NCI-H446 treated with DMSO at 0.1 percent for 48 hours (cell line): ENCODE results near the gene PLEKHF1.
"Not testable (repeated sequence)": the region's sequence is repeated elsewhere in the genome, so short reads cannot be mapped to it uniquely, and the experiment has no call there.

ENCODE experiments used
- DNase-seq: peaks from one replicate; lab custom pipeline; 2025; lab: John Stamatoyannopoulos, UW

Gene PLEKHF1

DNA sequence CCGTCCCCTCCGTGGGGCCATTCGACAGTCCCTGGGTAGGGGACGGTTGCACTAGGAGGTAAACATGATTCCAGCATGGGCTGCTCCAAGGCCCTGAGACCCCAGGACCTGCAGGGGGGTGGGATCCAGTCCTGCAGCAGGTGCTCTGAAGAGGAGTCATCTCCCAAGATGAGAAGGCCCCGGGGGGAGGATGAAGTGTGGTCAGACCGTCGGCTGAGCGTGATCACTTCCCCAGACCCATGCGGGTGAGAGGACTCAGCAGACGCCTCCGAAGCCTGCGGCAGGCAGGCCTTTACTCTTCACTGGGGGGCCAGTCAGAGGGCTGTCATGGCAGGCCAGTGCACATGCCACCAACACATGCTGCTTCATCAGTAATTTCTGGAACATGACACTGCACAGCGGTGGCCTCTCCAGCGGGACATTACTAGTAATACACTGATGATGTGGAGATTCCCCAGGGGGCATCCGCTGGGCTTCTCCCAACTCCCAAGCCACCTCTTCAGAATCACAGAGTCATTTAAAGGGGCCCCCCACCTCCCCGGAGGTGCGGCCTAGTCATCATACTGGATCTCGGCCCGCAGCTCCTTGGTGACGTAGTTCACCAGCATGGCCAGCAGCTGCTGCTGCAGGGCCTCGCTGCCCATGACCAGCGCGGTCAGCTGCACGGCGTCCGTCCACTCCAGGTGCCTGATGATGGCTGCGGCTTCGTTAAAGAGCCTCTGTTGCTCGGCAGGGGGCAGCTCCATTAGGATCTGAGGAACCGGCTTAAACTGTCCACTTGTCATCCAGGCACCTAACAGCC, 37.1 kb downstream of the PLEKHF1 start:
- DNase-seq = no peak

DNA sequence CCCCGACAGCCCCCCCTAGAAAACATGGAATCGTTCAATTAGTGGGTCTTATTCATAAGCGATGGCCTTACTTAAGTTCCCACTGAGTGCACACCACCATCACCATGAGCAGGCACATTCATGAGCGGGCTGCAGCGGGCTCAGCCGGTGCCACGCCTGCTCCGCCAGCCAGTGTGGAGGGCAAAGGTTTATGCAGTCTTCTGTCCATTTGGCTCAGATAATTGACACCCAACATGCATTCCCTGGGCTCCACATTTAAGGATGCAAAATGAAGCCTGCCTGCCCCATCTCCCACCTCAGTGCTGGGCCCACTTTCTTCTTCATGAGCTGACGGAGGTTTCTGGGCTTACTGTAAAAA, 37.7 kb downstream of the PLEKHF1 start:
- no peak for DNase-seq

DNA sequence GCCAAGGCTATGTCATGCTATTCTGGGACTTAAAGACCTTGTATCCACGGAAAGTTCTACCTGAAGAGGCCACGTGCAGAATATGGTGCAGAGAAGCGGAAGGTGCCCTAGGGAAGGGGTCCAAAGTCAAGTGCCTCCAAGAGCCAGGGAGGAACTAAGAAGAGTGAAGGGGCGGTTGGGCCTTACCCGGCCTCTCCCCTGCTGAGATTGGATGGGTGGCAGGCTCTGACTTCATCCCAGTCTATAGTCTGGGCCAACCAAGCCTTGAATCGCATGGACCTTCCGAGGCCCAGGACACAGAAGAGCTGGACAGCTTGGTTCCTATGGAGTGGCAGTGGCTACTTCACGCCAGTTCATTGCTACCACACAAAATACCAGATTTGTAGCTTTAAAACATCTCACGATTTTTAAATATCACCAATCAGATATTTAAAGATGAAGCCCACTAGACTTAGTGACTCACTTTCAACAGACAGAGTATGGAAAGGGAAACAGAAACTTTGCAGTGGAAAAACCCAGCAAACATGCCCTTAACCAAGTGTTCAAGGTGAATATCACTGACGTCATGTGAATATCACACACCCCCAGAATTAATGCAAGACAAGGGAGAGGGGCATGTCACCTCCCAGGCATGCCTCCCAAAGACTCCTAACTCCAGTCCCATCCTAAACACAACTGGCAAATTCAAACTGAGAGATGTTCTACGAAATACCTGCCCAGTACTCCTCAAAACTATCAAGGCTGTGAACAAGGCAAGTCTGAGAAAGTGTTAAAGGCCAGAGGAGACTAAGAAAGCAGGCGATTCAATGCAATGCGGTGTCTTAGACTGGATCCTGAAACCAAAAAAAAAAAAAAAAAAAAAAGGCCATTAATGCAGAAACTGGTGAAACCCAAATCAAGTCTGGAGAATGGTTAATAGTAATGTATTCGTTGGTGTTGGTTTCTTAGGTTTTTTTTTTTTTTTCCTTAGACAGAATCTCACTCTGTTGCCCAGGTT, 39.6 kb downstream of the PLEKHF1 start:
- no peak for DNase-seq

DNA sequence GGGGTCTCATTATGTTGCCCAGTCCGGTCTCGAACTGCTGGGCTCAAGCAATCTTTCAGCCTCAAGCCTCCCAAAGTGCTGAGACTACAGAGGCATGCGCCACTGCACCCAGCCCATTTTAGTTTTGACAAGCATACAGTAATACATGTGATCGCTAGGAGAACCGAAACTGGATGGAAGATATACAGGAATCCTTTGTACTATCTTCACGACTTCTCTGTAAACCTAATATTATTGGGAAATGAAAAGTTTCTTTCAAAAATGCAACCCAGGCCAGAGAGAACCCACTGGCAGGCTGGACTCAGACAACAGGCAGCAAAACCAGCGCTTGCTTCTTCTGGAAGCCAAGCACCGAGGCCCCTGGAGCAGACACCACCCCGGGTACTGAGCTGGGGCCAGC, 40.4 kb downstream of the PLEKHF1 start:
- DNase-seq = no peak

DNA sequence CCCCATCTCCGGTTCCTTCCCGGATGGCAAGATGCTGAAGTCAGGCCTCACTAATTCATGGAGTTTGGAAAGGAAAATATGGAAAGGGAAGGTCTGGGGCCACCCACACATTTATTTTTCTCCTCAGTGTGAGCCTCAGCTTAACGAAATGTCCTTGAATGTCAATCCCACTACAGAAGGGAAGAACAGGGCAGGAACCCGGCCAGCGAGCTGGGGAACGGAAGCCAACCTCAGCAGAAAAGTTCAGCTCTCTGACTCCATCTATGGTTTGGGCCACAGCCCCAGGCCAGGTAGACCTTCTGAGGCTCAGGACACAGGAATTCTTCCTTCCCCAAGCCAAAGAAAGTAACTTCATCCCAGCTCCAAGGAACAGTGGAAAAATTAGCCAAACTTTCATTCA, 41.4 kb downstream of the PLEKHF1 start:
- no peak for DNase-seq

DNA sequence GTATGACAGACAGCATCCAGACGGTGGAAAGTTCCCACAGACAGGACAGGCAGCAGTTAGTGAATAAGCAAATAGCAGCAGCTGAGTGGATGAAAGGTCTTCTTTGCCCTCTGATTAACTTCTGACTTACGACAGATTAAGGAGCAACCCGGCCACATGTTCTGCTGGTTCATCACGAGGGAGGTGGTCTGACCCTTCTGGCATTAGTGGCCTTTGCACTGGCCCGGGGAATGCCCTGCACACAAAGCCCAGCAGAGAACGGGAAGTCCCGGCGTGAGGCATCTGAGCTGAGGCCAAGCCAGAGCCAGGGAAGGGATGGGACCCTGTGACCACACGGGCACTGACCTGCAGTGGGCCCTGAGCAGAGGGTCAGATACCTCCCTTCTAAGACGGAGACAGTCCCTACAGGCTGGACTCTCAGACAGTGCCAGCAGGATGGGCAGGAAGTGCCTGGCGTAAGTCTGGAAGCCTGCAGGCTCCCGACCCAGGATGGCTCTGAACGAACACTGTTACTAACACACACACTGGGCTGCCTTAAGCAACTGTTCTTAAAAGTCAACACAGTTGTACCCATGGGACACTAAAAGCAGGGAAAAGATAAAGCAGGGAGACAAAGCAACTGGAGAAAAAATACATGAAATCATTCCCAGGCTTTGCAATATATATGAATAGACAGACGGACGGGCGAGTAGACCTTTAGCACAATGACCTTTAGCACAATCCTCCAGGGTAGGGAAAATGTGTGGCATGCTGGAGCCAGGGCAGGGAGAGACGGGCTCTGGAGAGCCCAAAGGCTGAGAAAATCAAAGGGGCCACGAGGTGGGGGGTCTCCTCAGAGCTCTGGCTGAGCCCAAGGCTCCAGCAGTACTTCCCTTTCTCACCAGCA, 43.5 kb downstream of the PLEKHF1 start:
- DNase-seq = no peak

DNA sequence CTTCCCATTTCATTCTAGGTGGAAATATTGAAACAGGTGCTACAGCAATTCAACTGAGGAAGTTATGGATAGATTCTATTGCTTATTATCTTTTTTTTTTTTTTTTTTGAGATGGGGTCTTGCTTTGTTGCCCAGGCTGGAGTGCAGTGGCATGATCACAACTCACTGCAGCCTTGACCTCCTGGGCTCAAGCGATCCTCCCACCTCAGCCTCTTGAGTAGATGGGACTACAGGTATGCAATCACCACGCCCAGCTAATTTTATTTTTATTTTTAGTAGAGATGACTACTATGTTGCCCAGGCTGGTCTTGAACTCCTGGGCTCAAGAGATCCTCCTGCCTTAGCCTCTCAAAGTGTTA, 44.2 kb downstream of the PLEKHF1 start:
- not testable (repeated sequence) for DNase-seq

DNA sequence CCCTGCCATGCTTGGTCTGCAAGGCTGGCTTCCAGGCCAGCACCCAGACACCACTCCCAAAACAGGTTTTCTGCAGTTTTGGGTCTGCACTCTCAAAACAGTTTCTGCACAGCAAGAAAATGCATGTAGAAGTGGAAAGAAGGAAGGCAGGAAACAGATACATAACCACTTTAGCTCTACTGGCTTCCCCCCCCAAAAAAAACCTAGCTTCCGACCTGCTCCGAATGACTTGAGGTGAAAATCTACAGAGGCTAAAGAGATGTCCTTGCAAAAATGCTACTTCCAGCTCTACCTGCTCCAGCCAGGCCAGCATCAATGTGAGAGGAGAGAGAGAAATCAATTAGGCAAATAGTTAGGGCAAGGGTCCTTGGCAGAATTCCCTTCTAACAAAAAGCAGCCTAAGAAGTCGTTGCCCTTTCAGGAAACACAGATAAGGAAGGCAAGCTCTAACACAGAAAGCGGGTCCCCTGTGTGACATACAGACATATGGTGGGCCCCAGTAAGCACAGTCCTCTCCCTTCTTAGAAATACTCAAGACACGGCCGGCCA, 46.4 kb downstream of the PLEKHF1 start:
- DNase-seq = no peak

DNA sequence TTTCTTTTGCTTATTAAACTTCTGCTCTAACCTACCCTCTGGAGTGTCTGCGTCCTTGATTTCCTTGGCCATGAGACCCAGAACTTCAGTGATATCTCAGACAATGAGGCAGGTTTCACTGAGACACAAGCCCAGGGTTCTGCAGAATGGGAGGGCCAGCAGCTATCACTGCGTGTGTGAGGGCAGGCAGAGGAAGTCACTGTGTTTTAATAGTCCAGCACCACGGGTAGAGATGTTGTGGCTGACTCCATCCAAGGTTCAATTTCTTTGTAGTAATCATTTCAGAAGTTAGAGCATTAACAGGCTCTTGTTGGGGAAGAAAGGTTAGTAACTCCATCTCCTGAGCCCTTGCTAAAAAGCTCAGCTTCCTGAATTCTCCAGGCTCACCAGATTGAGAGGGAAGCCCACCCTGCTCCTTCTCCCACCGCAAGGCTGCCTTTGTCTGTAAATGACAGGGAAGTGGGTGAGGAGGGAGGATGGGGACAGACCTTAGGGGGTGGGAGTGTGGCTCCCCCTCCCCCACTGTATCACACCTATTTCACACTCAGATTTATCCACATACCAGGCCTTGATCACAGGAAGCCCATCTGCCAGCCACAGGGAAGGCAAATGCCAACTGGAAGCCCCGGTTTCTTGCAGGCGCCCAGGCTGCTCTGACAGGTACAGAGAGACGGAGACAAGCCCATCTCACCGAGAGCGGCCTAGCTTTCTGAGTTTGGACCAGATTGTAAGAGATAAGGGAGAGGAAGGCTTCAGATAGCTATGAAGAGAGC, 47.7 kb downstream of the PLEKHF1 start:
- no peak for DNase-seq

DNA sequence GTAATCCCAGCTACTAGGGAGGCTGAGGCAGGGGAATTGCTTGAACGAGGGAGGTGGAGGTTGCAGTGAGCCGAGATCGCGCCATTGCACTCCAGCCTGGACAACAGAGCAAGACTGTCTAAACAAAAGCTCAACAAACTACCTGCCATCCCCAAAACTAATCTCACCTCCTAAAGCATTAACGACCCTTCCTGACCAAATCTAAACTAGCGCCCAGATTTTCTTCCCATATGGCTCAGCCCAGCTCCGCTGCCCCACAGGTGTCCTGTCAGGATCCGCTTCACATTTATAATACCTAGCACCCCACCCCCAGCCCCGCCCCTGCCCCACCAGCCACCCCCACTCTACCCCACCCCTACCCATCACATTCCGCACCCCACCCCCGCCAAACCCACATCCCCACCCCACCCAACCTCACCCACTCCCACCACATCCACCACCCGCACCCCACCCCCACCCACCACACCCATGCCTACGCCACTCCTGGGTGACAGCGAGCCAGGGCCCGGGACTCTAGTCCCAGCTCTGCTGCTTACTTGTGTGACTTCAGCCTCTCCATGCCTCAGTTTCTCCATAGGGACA, 49.2 kb downstream of the PLEKHF1 start:
- DNase-seq = no peak

DNA sequence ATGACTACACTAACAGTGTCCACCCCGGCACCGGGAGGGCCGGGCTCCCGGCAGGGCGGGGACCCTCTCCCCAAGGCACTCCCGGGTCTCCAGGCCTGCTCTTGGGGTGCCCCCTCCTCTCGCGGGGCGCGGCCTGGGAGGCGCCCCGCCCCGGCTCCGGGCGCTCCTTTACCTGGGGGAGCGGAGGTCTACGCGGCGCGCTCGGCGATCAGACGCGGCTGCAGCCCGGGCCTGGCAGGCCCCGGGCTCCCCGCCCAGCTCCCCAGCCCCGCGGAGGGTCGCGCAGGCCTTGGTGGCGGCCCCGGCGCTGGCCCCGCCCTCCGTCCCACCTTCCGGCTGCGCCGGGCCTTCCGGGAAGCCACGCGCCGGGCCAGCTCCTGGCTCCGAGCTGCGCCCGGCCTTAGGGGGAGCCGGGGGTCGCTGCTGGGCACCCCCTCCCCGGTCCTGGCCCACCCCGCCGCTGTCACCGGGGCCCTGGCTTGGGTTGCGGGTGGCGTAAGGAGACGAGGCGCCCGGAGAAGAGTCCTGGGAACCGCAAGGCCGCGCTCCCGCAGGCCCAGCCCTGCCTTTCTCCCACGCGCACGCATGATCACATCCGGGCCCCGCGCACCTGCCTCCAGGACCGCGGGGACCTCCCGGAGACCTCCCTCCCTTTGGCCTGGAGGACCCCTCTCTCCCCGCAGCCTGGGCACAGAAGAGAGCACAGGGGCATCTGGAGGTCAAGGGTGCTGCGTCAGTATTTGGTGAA, 49.9 kb downstream of the PLEKHF1 start, which contains the start of gene C19orf12:
C19orf12 (minus strand) TSS at position 309 of the 748 bp plus-strand sequence. CDS start 6,848 bp downstream, outside the sequence.
- no peak for DNase-seq

DNA sequence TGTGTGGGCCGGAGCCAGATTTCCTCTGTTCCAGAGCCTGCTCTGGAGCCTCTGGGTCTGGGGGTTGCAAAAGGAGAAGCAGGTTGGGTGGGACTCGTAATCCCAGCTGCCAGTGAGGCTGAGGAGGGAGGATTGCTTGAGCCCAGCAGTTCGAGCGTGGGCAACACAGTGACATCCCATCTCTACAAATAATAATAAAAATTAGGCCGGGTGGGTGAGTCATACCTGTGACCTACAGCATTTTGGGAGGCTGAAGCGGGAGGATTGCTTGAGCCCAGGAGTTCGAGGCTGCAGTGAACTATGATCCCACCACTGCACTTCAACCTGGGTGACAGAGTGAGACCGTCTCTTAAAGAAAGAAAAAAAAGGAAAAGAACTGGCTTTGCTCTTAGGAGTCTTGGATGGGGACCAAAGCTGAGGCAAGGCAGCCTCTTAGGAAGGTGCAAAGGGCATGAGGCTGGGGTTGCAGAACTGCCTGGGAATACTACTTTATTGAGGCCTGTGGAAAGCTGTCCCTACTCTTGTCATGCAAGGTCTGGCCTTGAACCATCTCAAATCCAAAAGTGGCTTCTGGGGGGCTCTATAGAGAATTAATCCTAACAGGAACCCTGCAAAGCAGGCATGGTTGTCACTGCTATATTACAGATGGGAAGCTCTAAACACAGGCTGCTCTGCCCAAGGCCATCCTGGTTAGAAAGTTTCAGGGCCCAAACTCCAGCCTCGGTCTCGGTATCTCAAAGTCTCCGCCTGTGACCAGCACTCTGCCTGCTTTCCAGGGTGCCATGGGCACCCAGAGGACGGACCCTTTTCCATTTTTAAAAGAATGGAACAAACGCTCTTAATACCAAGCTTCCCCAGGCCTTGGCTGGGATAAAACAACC, 50.7 kb downstream of the PLEKHF1 start:
- no peak for DNase-seq

DNA sequence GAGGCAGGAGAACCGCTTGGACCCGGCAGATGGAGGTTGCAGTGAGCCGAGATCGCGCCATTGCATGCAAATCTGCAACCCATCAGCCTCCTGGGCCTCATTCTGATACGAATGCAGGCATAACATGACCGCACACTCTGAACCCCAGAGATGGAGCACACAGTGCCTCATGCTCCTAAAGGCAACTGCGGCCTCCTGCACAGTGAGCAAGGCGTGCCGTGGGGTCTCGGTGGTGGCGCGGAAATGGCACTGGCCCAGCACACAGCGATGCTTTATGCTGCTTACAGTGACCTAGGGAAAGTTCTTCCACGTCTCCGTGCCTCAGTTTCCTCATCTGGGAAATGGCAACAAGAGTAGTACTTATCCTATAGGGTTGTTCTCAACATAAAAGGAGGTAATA, 51.8 kb downstream of the PLEKHF1 start:
- DNase-seq = no peak

DNA sequence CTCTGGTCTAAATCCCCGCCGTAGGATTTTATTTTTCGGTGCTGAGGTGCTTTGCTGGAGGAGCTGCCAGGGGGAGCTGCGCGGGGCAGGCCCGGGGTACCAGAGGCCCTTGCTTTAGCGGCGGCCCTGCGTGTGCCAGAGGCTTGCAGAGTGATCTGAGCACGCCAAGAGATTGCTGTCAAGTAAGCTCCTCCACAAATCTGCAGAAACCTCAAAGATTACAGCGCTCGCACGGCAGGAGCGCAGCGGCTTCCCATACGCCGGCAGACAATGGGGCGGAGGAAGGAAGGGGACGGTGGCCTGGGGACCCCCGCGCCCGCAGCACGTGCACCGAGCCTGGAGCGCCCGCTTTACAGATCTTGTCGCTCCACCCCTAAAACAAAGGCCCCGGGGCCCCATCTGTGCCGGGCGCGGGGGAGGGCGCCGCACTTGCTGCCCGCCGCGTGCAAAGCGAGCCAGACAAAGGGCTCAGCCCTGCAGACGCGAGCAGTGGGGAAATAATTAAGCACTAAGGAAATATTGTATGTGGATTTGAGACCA, 58.9 kb downstream of the PLEKHF1 start:
- no peak for DNase-seq

DNA sequence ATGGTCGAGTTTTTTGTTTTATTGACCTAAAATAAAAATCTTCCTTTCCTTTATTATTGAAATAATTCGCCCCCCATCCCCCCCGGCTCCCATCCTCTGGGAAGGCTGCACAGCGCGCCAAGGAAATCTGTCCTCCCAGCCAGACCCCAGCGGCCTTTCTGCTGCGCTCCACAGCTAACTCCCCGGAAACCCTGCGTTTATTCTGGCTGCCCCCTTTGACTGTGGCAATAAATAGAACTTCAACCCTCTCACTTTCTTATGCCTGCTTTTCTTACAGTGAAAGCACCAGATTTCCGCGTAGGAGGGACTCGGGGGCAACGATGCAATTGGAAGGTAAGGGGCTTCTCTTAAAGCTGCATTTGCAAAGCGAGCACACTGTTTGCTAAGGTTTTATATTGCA, 59.5 kb downstream of the PLEKHF1 start:
- DNase-seq = no peak
